ENCODE data around the gene RNF151. TPM values are rescaled to one million over a fixed set of nuclear protein-coding genes. Genes with fewer than 3 reads are reported as not detected.

Gene RNF151
- total RNA-seq, 6 experiments from 2014 or later = not detected

GRCh38 chr16:1982013-1982433 lies 15.4 kb downstream of the RNF151 start:
- DNase-seq = no peak
- TF ChIP-seq CTCF (IDR thresholded peaks at IDR 0.05) = no peak
- 0 out of 2 replicates have a peak, but pooled peaks cover 5% of the 10 kb centered on the region for H3K36me3 Mint-ChIP-seq (ENCODE audit: low read depth)
- H3K4me3 Mint-ChIP-seq = no peak overlapping the region
- peaks cover 16% of the 10 kb centered on the region for H3K4me1 Mint-ChIP-seq (ENCODE audit: low read depth)
- H3K27me3 Mint-ChIP-seq (ENCODE audit: insufficient read depth) = peaks cover 12% of the 10 kb centered on the region
- H3K9me3 Mint-ChIP-seq = no peaks in the 10 kb centered on the region
- no peak overlapping the region for H3K27ac Mint-ChIP-seq

GRCh38 chr16:1982991-1983543 lies 16.4 kb downstream of the RNF151 start:
- H3K36me3 Mint-ChIP-seq (ENCODE audit: low read depth) = 0 out of 2 replicates have a peak, but pooled peaks cover 5% of the 10 kb centered on the region
- peaks cover 12% of the 10 kb centered on the region for H3K27me3 Mint-ChIP-seq (ENCODE audit: insufficient read depth)
- no peaks in the 10 kb centered on the region for H3K9me3 Mint-ChIP-seq
- H3K27ac Mint-ChIP-seq = peak overlapping the region; percentile 78
- peaks cover 16% of the 10 kb centered on the region for H3K4me1 Mint-ChIP-seq (ENCODE audit: low read depth)
- H3K4me3 Mint-ChIP-seq = peak overlapping the region; percentile 86
- no peak for TF ChIP-seq CTCF (IDR thresholded peaks at IDR 0.05)
- DNase-seq = no peak

- H3K4me1 Mint-ChIP-seq (ENCODE audit: low read depth) = peaks cover 16% of the 10 kb centered on the region
- H3K36me3 Mint-ChIP-seq (ENCODE audit: low read depth) = 0 out of 2 replicates have a peak, but pooled peaks cover 5% of the 10 kb centered on the region
- peak; percentile 58 for TF ChIP-seq CTCF (IDR thresholded peaks at IDR 0.05)
Measured at GRCh38 chr16:1983544-1984346, 17.1 kb downstream of the RNF151 start, which contains the start of gene GFER. TSS of gene GFER (plus strand) at chr16:1984193. CDS start at chr16:1984219, 26 bp downstream.

GRCh38 chr16:1984347-1985225 lies 17.9 kb downstream of the RNF151 start:
- no peaks in the 10 kb centered on the region for H3K9me3 Mint-ChIP-seq
- DNase-seq = no peak
- 0 out of 2 replicates have a peak, but pooled peaks cover 5% of the 10 kb centered on the region for H3K36me3 Mint-ChIP-seq (ENCODE audit: low read depth)
- TF ChIP-seq CTCF (IDR thresholded peaks at IDR 0.05) = no peak
- peaks cover 16% of the 10 kb centered on the region for H3K4me1 Mint-ChIP-seq (ENCODE audit: low read depth)
- H3K4me3 Mint-ChIP-seq = peak overlapping the region; percentile 92
- H3K27ac Mint-ChIP-seq = peak overlapping the region; percentile 68
- peaks cover 14% of the 10 kb centered on the region for H3K27me3 Mint-ChIP-seq (ENCODE audit: insufficient read depth)

More at GRCh38 chr16:1983544-1984346, 17.1 kb downstream of the RNF151 start, which contains the start of gene GFER:
- peak within 1 kb of the TSS; percentile 78 for H3K27ac Mint-ChIP-seq
- no peaks in the 10 kb centered on the region for H3K9me3 Mint-ChIP-seq
- peak; percentile 86 for DNase-seq
- H3K4me3 Mint-ChIP-seq = peak within 1 kb of the TSS; percentile 92
- H3K27me3 Mint-ChIP-seq (ENCODE audit: insufficient read depth) = peaks cover 12% of the 10 kb centered on the region

DNA sequence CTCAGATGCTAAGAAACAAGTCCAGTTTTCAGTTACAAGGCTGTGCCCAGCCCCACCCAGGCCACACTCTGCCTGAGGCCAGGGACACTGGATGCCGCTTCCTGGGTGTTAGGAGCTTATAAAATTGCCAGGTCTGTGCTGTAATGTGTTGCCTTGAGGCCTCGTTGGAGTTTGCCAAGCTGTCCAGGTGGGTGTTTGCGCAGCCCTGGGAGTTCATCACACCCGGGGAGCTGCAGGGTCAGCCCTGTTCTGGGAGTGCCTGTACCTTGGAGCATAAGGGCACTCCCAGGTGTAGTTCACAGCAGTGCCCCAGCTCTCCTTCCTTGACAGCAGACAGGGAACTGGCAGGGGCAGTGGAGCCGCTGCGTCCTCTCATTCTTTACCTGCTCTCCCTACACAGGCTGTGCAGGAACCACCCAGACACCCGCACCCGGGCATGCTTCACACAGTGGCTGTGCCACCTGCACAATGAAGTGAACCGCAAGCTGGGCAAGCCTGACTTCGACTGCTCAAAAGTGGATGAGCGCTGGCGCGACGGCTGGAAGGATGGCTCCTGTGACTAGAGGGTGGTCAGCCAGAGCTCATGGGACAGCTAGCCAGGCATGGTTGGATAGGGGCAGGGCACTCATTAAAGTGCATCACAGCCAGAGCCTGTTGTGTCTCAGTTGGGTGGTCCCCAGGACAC lies 19.0 kb downstream of the RNF151 start:
- no peak overlapping the region for H3K27ac Mint-ChIP-seq
- no peaks in the 10 kb centered on the region for H3K9me3 Mint-ChIP-seq
- TF ChIP-seq CTCF (IDR thresholded peaks at IDR 0.05) = no peak
- peak overlapping the region; percentile 92 for H3K4me3 Mint-ChIP-seq
- peaks cover 16% of the 10 kb centered on the region for H3K4me1 Mint-ChIP-seq (ENCODE audit: low read depth)
- DNase-seq = no peak
- 0 out of 2 replicates have a peak, but pooled peaks cover 5% of the 10 kb centered on the region for H3K36me3 Mint-ChIP-seq (ENCODE audit: low read depth)
- H3K27me3 Mint-ChIP-seq (ENCODE audit: insufficient read depth) = peaks cover 14% of the 10 kb centered on the region

Measured in HFFc6 (cell line).